HEK293 (cell line): ENCODE results near the gene CSNK2A2.

Experiments
- GLI2 ChIP-seq: fragments of 450-650 bp; formaldehyde crosslinking; IDR thresholded peaks from 2 replicates; pipeline ENCODE4; 2017; ENCODE audit warnings: missing biosample characterization, missing genetic modification characterization, low read depth, borderline replicate concordance
- GLI4 ChIP-seq: fragments of 450-650 bp; formaldehyde crosslinking; IDR thresholded peaks from 2 replicates; pipeline ENCODE4 v1.5.1; 2016; ENCODE audit warnings: missing biosample characterization, missing genetic modification characterization
- GLIS1 ChIP-seq: fragments of 450-650 bp; formaldehyde crosslinking; IDR thresholded peaks from 2 replicates; pipeline ENCODE4 v1.5.1; 2016; ENCODE audit warnings: missing biosample characterization, missing genetic modification characterization
- IKZF3 ChIP-seq: fragments of 450-650 bp; IDR thresholded peaks from 2 replicates; pipeline ENCODE4 v1.5.0; 2018; ENCODE audit warnings: missing biosample characterization, mild to moderate bottlenecking, missing genetic modification characterization, moderate library complexity
- KLF1 ChIP-seq: fragments of 450-650 bp; formaldehyde crosslinking; IDR thresholded peaks from 2 replicates; pipeline ENCODE4 v1.5.1; 2016; ENCODE audit warnings: missing biosample characterization, missing genetic modification characterization
- KLF8 ChIP-seq: fragments of 450-650 bp; formaldehyde crosslinking; IDR thresholded peaks from 2 replicates; pipeline ENCODE4 v1.5.1; 2016; ENCODE audit warnings: missing biosample characterization, missing genetic modification characterization
- MYNN ChIP-seq: fragments of 450-650 bp; formaldehyde crosslinking; IDR thresholded peaks from 2 replicates; pipeline ENCODE4 v1.5.1; 2016; ENCODE audit warnings: missing biosample characterization, missing genetic modification characterization, borderline replicate concordance
- PBX3 ChIP-seq: sonication (generic); formaldehyde crosslinking; IDR thresholded peaks from 2 replicates; pipeline ENCODE4 v1.8.1; 2022; ENCODE audit warnings: mild to moderate bottlenecking, moderate library complexity, missing genetic modification reagents
- SCRT2 ChIP-seq: fragments of 450-650 bp; formaldehyde crosslinking; IDR thresholded peaks from 2 replicates; pipeline ENCODE4 v1.5.1; 2016; ENCODE audit warnings: missing biosample characterization, missing genetic modification characterization
- TRIM28 ChIP-seq: IDR thresholded peaks from 2 replicates; pipeline ENCODE4 v1.6.1; 2011; ENCODE audit warnings: low read length, control low read depth, borderline replicate concordance
- YY2 ChIP-seq: fragments of 450-650 bp; formaldehyde crosslinking; IDR thresholded peaks from 2 replicates; pipeline ENCODE4 v1.5.1; 2016; ENCODE audit warnings: missing biosample characterization, missing genetic modification characterization
- ZBTB26 ChIP-seq: fragments of 450-650 bp; formaldehyde crosslinking; optimal IDR thresholded peaks from 2 replicates; pipeline ENCODE3; 2016; ENCODE audit warnings: missing biosample characterization, mild to moderate bottlenecking, missing genetic modification characterization
- ZBTB44 ChIP-seq: fragments of 450-650 bp; IDR thresholded peaks from 2 replicates; pipeline ENCODE4 v1.5.1; 2018; ENCODE audit warnings: missing biosample characterization, mild to moderate bottlenecking, missing genetic modification characterization
- ZBTB6 ChIP-seq: fragments of 450-650 bp; formaldehyde crosslinking; IDR thresholded peaks from 2 replicates; pipeline ENCODE4 v1.5.1; 2017; ENCODE audit warnings: missing biosample characterization, missing genetic modification characterization
- ZBTB7A ChIP-seq: fragments of 450-650 bp; formaldehyde crosslinking; IDR thresholded peaks from 2 replicates; pipeline ENCODE4 v1.5.1; 2016; ENCODE audit warnings: low read depth, missing biosample characterization, missing genetic modification characterization
- ZEB2 ChIP-seq: fragments of 450-650 bp; formaldehyde crosslinking; IDR thresholded peaks from 2 replicates; pipeline ENCODE4 v1.5.1; 2016; ENCODE audit warnings: missing biosample characterization, missing genetic modification characterization
- ZNF10 ChIP-seq: fragments of 450-650 bp; formaldehyde crosslinking; IDR thresholded peaks from 2 replicates; pipeline ENCODE4 v1.5.1; 2017; ENCODE audit warnings: missing biosample characterization, missing genetic modification characterization
- ZNF155 ChIP-seq: fragments of 450-650 bp; formaldehyde crosslinking; IDR thresholded peaks from 2 replicates; pipeline ENCODE4 v1.5.1; 2016; ENCODE audit warnings: missing biosample characterization, missing genetic modification characterization
- ZNF24 ChIP-seq: fragments of 450-650 bp; formaldehyde crosslinking; IDR thresholded peaks from 2 replicates; pipeline ENCODE4 v1.5.1; 2016; ENCODE audit warnings: missing biosample characterization, missing genetic modification characterization
- ZNF335 ChIP-seq: fragments of 450-650 bp; formaldehyde crosslinking; conservative IDR thresholded peaks from 2 replicates; pipeline ENCODE4 v1.5.1; 2016; ENCODE audit warnings: missing biosample characterization, missing genetic modification characterization
- ZNF426 ChIP-seq: fragments of 450-650 bp; formaldehyde crosslinking; IDR thresholded peaks from 2 replicates; pipeline ENCODE4 v1.5.1; 2017; ENCODE audit warnings: missing biosample characterization, missing genetic modification characterization, mild to moderate bottlenecking, inconsistent platforms, moderate library complexity
- ZNF518A ChIP-seq: fragments of 450-650 bp; formaldehyde crosslinking; conservative IDR thresholded peaks from 2 replicates; pipeline ENCODE4 v1.5.1; 2016; ENCODE audit warnings: low read depth, missing biosample characterization, missing genetic modification characterization
- ZNF529 ChIP-seq: fragments of 450-650 bp; formaldehyde crosslinking; IDR thresholded peaks from 2 replicates; pipeline ENCODE4 v1.5.1; 2017; ENCODE audit warnings: missing genetic modification characterization, missing biosample characterization; ENCODE audit not compliant: insufficient replicate concordance
- ZNF561 ChIP-seq: fragments of 450-650 bp; IDR thresholded peaks from 2 replicates; pipeline ENCODE4 v1.5.1; 2018; ENCODE audit warnings: missing biosample characterization, missing genetic modification characterization, borderline replicate concordance
- ZNF580 ChIP-seq: fragments of 450-650 bp; formaldehyde crosslinking; IDR thresholded peaks from 2 replicates; pipeline ENCODE4 v1.5.1; 2016; ENCODE audit warnings: missing biosample characterization, missing genetic modification characterization
- ZNF610 ChIP-seq: fragments of 450-650 bp; formaldehyde crosslinking; IDR thresholded peaks from 2 replicates; pipeline ENCODE4 v1.5.1; 2016; ENCODE audit warnings: missing biosample characterization, missing genetic modification characterization, borderline replicate concordance
- ZNF707 ChIP-seq: fragments of 450-650 bp; formaldehyde crosslinking; IDR thresholded peaks from 2 replicates; pipeline ENCODE4 v1.5.1; 2016; ENCODE audit warnings: missing biosample characterization, missing genetic modification characterization
- ZNF76 ChIP-seq: fragments of 450-650 bp; formaldehyde crosslinking; IDR thresholded peaks from 2 replicates; pipeline ENCODE4; 2016; ENCODE audit warnings: low read depth, missing biosample characterization, missing genetic modification characterization, borderline replicate concordance
- ZSCAN30 ChIP-seq: fragments of 450-650 bp; IDR thresholded peaks from 2 replicates; pipeline ENCODE4 v1.5.1; 2018; ENCODE audit warnings: missing biosample characterization, mild to moderate bottlenecking, missing genetic modification characterization, moderate library complexity

CSNK2A2 gene

GRCh38 chr16:58129097-58129936 is 68.6 kb downstream of the CSNK2A2 start, which contains the start of gene CFAP20 (continued):
- TF ChIP-seq GLI2 (tag by site-specific recombination) (no peak), KLF8 (tag by site-specific recombination) (peak; percentile 96), ZBTB7A (tag by site-specific recombination) (peak; percentile 18; the same call in 1 of the 2 replicates), ZNF10 (tag by site-specific recombination) (peak; percentile 61; the same call in 1 of the 2 replicates), ZNF529 (no peak), KLF1 (tag by site-specific recombination) (peak; percentile 88), GLI4 (tag by site-specific recombination) (0 out of 2 replicates have a peak, but pooled peaks have one; percentile 19), ZNF610 (tag by site-specific recombination) (peak; percentile 19; the same call in 1 of the 2 replicates), ZNF561 (tag by site-specific recombination) (peak; percentile 89; the same call in 1 of the 2 replicates), ZNF580 (tag by site-specific recombination) (peak; percentile 99), ZNF707 (tag by site-specific recombination) (no peak), ZNF76 (peak; percentile 80), ZNF155 (tag by site-specific recombination) (no peak), PBX3 (CRISPR knock-in tag) (peak; percentile 77), IKZF3 (tag by site-specific recombination) (peak; percentile 99), ZNF518A (tag by site-specific recombination) (peak; percentile 74), ZBTB44 (tag by site-specific recombination) (0 out of 2 replicates have a peak, but pooled peaks have one; percentile 23), YY2 (tag by site-specific recombination) (peak; percentile 83), MYNN (tag by site-specific recombination) (peak; percentile 77), ZNF335 (tag by site-specific recombination) (peak; percentile 85), ZBTB6 (tag by site-specific recombination) (peak; percentile 21; the same call in 1 of the 2 replicates), ZNF426 (tag by site-specific recombination) (no peak), ZBTB26 (tag by site-specific recombination) (peak; percentile 77), SCRT2 (tag by site-specific recombination) (peak; percentile 56; the same call in 1 of the 2 replicates), ZEB2 (tag by site-specific recombination) (peak; percentile 98), ZNF24 (peak; percentile 94), ZSCAN30 (no peak; the same call in 1 of the 2 replicates), GLIS1 (tag by site-specific recombination) (peak; percentile 41; the same call in 1 of the 2 replicates), TRIM28 (peak; percentile 93)
